CD14-positive monocyte (primary cell): ENCODE data around the gene SLC37A1. TPM values are rescaled to one million over a fixed set of nuclear protein-coding genes. Genes with fewer than 3 reads are reported as not detected.
A peak's percentile ranks its signal among the peaks of the same experiment; 100 is the strongest.

ENCODE experiments used
- DNase-seq, 3 donors: peaks; one replicate each; pipeline ENCODE4 v3.0.0-alpha.2; 2011 to 2022
- H2AFZ ChIP-seq: 2 replicates; pipeline ENCODE4 v1.6.0; 2012; ENCODE audit warnings: mild to moderate bottlenecking, low read depth, low read length, inconsistent platforms; ENCODE audit not compliant: insufficient read depth, poor library complexity, severe bottlenecking
- H3K27ac ChIP-seq, 2 donors: 1 replicate in 1 of 2; 2 replicates in 1 of 2; pipeline ENCODE4 v1.5.1; 2012 to 2013; ENCODE audit warnings: low read length in 2 of 2, control low read depth in 1 of 2, inconsistent platforms in 1 of 2, low read depth in 1 of 2, mild to moderate bottlenecking in 1 of 2
- H3K27me3 ChIP-seq, 2 donors: one replicate each; pipeline versions ENCODE4 v1.6.0 to v1.6.1; 2011 to 2013; ENCODE audit warnings: low read length in 2 of 2; ENCODE audit not compliant: control insufficient read depth in 2 of 2, insufficient read depth in 2 of 2
- H3K36me3 ChIP-seq, 2 donors: replicated peaks in 1 of 2; 1 replicate in 1 of 2; 2 replicates in 1 of 2; pipeline versions ENCODE4 v1.5.1 to v1.6.1; 2012 to 2013; ENCODE audit warnings: low read length in 2 of 2, control low read depth in 1 of 2, inconsistent platforms in 1 of 2, mild to moderate bottlenecking in 1 of 2; ENCODE audit not compliant: insufficient read depth in 2 of 2, control insufficient read depth in 1 of 2
- H3K4me1 ChIP-seq, 2 donors: 1 replicate in 1 of 2; 2 replicates in 1 of 2; pipeline versions ENCODE4 v1.5.1 to v1.6.1; 2012 to 2013; ENCODE audit warnings: low read length in 2 of 2, control low read depth in 1 of 2, inconsistent platforms in 1 of 2, mild to moderate bottlenecking in 1 of 2, moderate library complexity in 1 of 2; ENCODE audit not compliant: insufficient read depth in 2 of 2, control insufficient read depth in 1 of 2
- H3K4me2 ChIP-seq: replicated peaks from 2 replicates; pipeline ENCODE3; 2012; ENCODE audit warnings: low read length, moderate library complexity, mild to moderate bottlenecking; ENCODE audit not compliant: poor library complexity, severe bottlenecking; ENCODE audit errors: extremely low read depth
- H3K4me3 ChIP-seq, 3 experiments: fragments of 200-600 bp in 1 of 3; sonication (generic) in 1 of 3; replicated peaks in 1 of 3; 1 replicate in 2 of 3; 2 replicates in 1 of 3; pipeline ENCODE4 v1.5.1; 2011 to 2013; ENCODE audit warnings: low read length in 3 of 3, mild to moderate bottlenecking in 3 of 3, control low read depth in 2 of 3, low read depth in 2 of 3, inconsistent platforms in 1 of 3, moderate library complexity in 1 of 3
- H3K79me2 ChIP-seq: 2 replicates; pipeline ENCODE4 v1.6.0; 2012; ENCODE audit warnings: mild to moderate bottlenecking, control low read depth, inconsistent platforms, low read length, moderate library complexity; ENCODE audit not compliant: insufficient read depth
- H3K9ac ChIP-seq: 2 replicates; pipeline ENCODE4 v1.6.0; 2017; ENCODE audit warnings: low read length, mild to moderate bottlenecking; ENCODE audit not compliant: insufficient read depth, poor library complexity, severe bottlenecking
- H3K9me3 ChIP-seq, 2 donors: replicated peaks in 1 of 2; 1 replicate in 1 of 2; 2 replicates in 1 of 2; pipeline versions ENCODE4 v1.5.1 to v1.6.1; 2012 to 2013; ENCODE audit warnings: low read length in 2 of 2, control low read depth in 1 of 2; ENCODE audit not compliant: control insufficient read depth in 1 of 2, insufficient read depth in 1 of 2
- H4K20me1 ChIP-seq: 2 replicates; pipeline ENCODE4 v1.6.0; 2012; ENCODE audit warnings: mild to moderate bottlenecking, low read length, control low read depth, moderate library complexity; ENCODE audit not compliant: insufficient read depth
- H3K27ac Mint-ChIP-seq, 7 donors: one replicate each; pipeline ENCODE4 v1.8.0; 2020; ENCODE audit warnings: mild to moderate bottlenecking in 7 of 7, mixed read lengths in 7 of 7, moderate library complexity in 6 of 7, inconsistent platforms in 2 of 7
- H3K27me3 Mint-ChIP-seq, 3 donors: one replicate each; pipeline ENCODE4 v1.8.0; 2021 to 2022; ENCODE audit warnings: low read depth in 3 of 3, mild to moderate bottlenecking in 3 of 3, mixed read lengths in 3 of 3, moderate library complexity in 3 of 3, inconsistent platforms in 1 of 3
- H3K36me3 Mint-ChIP-seq, 2 donors: one replicate each; pipeline ENCODE4 v1.8.0; 2020; ENCODE audit warnings: mixed read lengths in 2 of 2, inconsistent platforms in 1 of 2, mild to moderate bottlenecking in 1 of 2
- H3K4me1 Mint-ChIP-seq: one replicate; pipeline ENCODE4 v1.8.0; 2020; ENCODE audit warnings: mild to moderate bottlenecking, mixed read lengths
- H3K4me3 Mint-ChIP-seq, 2 donors: one replicate each; pipeline ENCODE4 v1.8.0; 2020; ENCODE audit warnings: mild to moderate bottlenecking in 2 of 2, mixed read lengths in 2 of 2, moderate library complexity in 1 of 2
- H3K9me3 Mint-ChIP-seq, 7 donors: one replicate each; pipeline ENCODE4 v1.8.0; 2020 to 2022; ENCODE audit warnings: mixed read lengths in 7 of 7, mild to moderate bottlenecking in 6 of 7, moderate library complexity in 6 of 7, inconsistent platforms in 2 of 7
- CTCF ChIP-seq: fragments of 200-600 bp; IDR thresholded peaks from one replicate; pipeline ENCODE4 v1.8.0; 2022; ENCODE audit warnings: antibody characterized with exemption, mild to moderate bottlenecking
- WGBS: methylation state at CpG from one replicate; pipeline ENCODE4 v1.1.5; 2013; ENCODE audit warnings: missing lambda C conversion rate; ENCODE audit not compliant: insufficient coverage; 5-methylcytosine and 5-hydroxymethylcytosine counted together
- intact Hi-C, 2 donors: fragments of 100-400 bp; cut with micrococcal nuclease; formaldehyde crosslinking; loops; one replicate each; pipeline versions ENCODE4 v1.15.0 to v1.15.1; 2023
- polyA plus RNA-seq, 3 donors: library from polyadenylated mRNA; depleted of rRNA in 1 of 3; unstranded in 2 of 3; stranded (reverse) in 1 of 3; fragments of 300-500 nt in 2 of 3; fragments of >200 nt in 1 of 3; fragmentation: Illumina TruSeq in 2 of 3; gene quantifications; 1 replicate in 2 of 3; 2 replicates in 1 of 3; pipeline ENCODE4 v1.2.3, GENCODE V29; 2012 to 2021

The SLC37A1 gene
- polyA plus RNA-seq, 3 donors = 2.7 to 12.4 (median 4.3) TPM

- Histone ChIP-seq H3K27me3 (no peaks in the 10 kb centered on the region), H3K79me2 (no peaks in the 10 kb centered on the region), H3K36me3 (no peaks in the 10 kb centered on the region), H3K4me3 (no peak overlapping the region), H3K4me1 (peaks cover 0 to 5% of the 10 kb centered on the region in 2 donors), H3K27ac (no peak overlapping the region), H4K20me1 (no peaks in the 10 kb centered on the region), H2AFZ (no peak overlapping the region), H3K4me2 (no peak overlapping the region), H3K9ac (no peak overlapping the region), H3K9me3 (no peaks in the 10 kb centered on the region)
- Mint-ChIP-seq H3K4me3 (no peak overlapping the region), H3K27ac (peak overlapping the region in 1 of 7 donors; percentile 20), H3K4me1 (peaks cover 7% of the 10 kb centered on the region), H3K36me3 (no peaks in the 10 kb centered on the region), H3K27me3 (peaks cover 0 to 2% (median 0%) of the 10 kb centered on the region in 3 donors), H3K9me3 (no peaks in the 10 kb centered on the region)
- WGBS = no CpG with 5 or more reads among the region's 10 CpGs
- DNase-seq = no peak
- TF ChIP-seq CTCF = no peak
- intact Hi-C loops = no loop called here
Measured at GRCh38 chr21:42585881-42586280, 72.2 kb downstream of the SLC37A1 start.

- H3K9me3 ChIP-seq = no peaks in the 10 kb centered on the region
- Mint-ChIP-seq H3K9me3 (no peaks in the 10 kb centered on the region), H3K4me3 (no peak overlapping the region), H3K27me3 (peaks cover 0 to 2% (median 0%) of the 10 kb centered on the region in 3 donors), H3K36me3 (no peaks in the 10 kb centered on the region), H3K4me1 (peaks cover 11% of the 10 kb centered on the region), H3K27ac (no peak overlapping the region)
- no peaks in the 10 kb centered on the region for H3K27me3 ChIP-seq
- H3K4me1 ChIP-seq = peaks cover 0 to 6% of the 10 kb centered on the region in 2 donors
- H3K27ac ChIP-seq = no peak overlapping the region
- no peak for DNase-seq
- no peak overlapping the region for H2AFZ ChIP-seq
- WGBS = 82% methylated on average over 17 of the region's 19 CpGs
- no peak for TF ChIP-seq CTCF
- H3K36me3 ChIP-seq = no peaks in the 10 kb centered on the region
- no peaks in the 10 kb centered on the region for H4K20me1 ChIP-seq
- intact Hi-C loops = no loop called here
- H3K9ac ChIP-seq = no peak overlapping the region
- H3K79me2 ChIP-seq = no peaks in the 10 kb centered on the region
- no peak overlapping the region for H3K4me3 ChIP-seq
- H3K4me2 ChIP-seq = no peak overlapping the region
Measured at GRCh38 chr21:42586406-42586805, 72.8 kb downstream of the SLC37A1 start.
